Stimulated activated CD4-positive, alpha-beta T cell treated with anti-CD3 and anti-CD28 coated beads, TNF-alpha, amount 100 ng/mL, for 24 hours (primary cell): ENCODE data around the gene SFRP5.

Experiments used
- DNase-seq, 3 experiments: peaks; one replicate each; pipeline ENCODE4 v3.0.0-alpha.2; 2020; ENCODE audit warnings: low read depth in 3 of 3

SFRP5 gene

DNA sequence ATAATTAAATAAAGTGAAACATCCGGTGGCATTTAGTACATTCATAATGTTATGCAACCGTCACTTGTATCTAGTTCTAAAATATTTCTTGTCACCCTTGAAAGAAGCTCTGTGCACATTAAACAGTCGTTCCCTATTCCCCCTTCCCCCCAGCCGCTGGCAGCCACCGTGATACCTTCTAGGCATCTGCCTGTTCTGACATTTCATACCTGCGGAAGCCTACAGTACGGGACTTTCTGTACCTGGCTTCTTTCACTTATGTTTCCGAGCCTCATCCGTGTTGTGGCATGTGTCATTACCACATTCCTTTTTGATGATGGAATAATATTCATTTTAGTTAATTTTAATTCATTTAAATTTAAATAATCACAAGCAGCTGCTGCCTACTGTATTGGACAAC is 13.9 kb upstream of the SFRP5 start:
- DNase-seq: no peak

DNA sequence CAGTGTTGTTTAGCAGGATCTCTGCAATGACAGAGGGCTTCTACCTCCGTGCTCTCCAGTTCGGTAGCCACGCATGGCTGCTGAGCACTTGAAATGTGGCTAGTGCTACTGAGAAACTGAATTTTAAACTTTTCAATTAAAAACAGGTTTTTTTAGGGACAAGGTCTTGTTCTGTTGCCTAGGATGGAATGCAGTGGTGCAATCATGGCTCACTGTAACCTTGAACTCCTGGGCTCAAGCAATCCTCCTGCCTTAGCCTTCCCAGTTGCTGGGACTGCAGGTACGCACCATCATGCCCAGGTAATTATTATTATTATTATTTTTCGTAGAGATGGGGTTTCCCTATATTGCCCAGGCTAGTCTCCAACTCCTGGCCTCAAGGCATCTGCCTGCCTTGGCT is 13.4 kb upstream of the SFRP5 start:
- DNase-seq: no peak

DNA sequence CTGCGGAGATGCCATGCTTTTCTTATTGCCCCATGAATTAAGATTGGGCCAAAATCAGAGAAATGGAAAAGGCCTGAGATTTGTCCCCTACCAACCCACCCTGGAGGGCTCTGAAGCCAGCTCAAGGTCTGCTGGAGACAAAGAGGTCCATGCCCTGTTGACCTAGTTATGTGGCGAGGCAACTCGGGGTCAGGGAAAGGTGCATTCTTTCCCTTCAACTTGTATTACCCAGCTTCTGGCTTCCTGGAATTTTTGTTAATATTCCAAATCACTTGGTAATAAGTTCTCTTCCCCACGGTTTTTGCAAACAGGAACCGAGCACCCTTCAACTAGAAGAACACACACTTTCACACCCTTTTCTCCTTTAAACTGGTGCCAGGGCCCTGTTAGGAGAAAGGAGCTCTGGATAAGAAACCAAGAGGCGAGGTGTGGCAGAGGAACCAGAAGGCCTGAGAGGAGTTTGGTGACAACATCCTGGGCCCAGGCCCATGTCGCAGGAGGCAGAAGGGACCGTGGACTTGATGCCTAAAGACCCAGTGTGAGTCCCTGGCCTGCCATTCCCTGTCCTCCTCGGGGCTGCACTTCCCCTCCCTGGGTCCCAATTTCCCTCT is 12.5 kb upstream of the SFRP5 start:
- DNase-seq: no peak

GRCh38 chr10:97782455-97783228 is 10.8 kb upstream of the SFRP5 start:
- no peak for DNase-seq

- DNase-seq: no peak
Observed at GRCh38 chr10:97781618-97782331, 10.0 kb upstream of the SFRP5 start.

GRCh38 chr10:97780841-97781617 is 9.2 kb upstream of the SFRP5 start:
- no peak for DNase-seq

DNA sequence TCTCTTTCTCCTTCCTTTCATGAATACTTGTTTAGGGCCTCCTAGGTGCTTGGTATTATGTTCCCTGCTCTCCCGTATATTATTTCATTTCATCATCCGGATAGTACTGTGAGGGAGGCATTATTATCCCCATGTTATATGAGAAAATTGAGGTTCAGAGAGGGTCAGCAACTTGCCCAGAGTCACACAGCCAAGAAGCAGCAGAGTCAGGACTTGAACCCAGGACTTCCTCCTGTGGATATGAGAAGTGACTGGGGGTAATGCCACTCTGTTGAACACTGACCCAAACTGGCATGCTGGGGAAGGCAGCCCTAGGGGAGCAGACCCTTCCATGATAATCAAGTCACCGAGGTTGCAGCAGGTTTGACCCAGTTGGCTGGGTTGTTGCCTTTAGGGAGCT is 8.2 kb upstream of the SFRP5 start:
- no peak for DNase-seq

- no peak for DNase-seq
Observed at GRCh38 chr10:97779492-97779891, 7.7 kb upstream of the SFRP5 start.

GRCh38 chr10:97778452-97779302 is 6.9 kb upstream of the SFRP5 start:
- no peak for DNase-seq

DNA sequence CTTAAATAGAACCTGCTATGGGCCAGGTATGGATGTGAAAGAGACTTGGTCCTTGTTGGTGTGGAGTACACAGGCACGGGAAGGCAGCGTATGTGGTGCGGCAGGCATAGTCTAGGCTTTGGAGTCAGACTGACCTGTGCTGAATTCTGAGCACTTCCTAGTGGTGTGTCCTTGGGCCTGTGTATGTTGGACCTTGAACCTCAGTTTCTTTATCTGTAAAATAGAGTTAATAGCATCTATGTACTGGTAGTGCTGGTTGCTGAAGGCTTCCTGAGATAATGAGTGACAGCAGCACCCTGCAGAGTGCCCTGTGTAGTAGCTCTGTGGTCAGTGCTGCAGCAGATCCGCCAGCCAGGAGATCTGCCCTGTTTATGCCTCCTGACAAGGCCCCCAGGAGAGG is 5.3 kb upstream of the SFRP5 start:
- DNase-seq: no peak

GRCh38 chr10:97774811-97775294 is 3.1 kb upstream of the SFRP5 start:
- DNase-seq: no peak

- DNase-seq: no peak
Observed at GRCh38 chr10:97773096-97773495, 1.3 kb upstream of the SFRP5 start.

- DNase-seq: no peak
Observed at GRCh38 chr10:97771055-97771891, 526 bp downstream of the SFRP5 start.

DNA sequence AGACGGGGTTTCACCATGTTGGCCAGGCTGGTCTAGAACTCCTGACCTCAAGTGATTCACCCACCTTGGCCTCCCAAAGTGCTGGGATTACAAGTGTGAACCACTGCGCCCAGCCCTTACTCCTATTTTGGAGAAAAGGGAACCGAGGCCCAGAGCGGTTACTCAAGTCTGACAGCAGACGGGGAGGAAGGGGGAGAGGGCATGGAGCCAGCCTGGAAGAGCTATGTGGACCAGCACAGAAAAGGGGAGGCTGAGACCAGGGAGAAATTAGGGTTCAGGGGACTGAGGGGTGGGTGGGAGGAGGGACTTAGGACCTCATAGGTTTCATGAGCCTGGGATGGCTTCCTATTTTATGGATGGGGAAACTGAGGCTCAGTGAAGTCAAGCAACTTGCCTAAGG is 1.5 kb downstream of the SFRP5 start:
- no peak for DNase-seq

DNA sequence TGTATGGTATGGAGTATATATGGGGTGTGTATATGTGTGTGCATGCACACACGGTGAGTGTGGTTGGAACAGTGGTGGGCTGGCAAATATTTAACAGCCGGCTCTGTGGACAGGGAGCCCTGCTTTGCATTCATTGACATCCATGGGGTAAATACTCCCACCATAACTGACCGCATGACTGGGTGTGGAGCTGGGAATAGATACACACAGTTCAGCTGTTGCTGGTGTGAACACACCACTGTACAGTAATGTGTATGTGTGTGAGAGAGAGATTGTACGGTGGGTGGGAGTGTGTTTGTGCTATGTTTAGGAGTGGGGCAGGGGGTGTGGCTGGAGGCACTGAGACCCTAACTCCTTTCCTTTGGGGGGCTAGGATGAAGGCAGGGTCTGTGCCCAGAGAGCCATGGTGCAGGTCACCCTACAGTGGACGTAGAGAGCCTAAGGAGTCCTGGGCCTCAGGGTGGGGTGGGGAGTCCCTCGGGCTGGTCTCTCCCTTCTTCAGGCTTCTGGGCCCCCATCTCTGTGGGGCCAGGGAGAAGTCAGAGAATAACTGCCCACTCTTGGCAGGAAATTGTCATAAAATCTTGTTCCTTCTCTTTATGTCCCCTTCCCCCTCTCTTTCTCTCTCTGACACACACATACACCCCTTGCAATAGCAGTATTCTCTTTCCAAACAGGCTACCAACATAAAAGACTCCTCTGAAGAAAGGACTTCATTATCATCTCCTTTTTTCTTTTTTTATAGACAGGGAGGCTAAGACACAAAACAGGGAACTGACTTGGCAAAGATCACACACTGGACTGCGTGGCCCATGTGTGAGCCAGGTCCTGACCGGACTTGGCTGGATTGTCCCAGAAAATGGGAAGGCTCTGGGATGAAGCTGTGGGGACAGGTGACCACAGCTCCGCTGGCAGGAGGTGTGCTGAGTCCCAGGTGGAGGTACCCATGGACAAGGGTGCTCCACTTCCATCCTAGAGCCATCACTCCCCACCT is 3.2 kb downstream of the SFRP5 start:
- DNase-seq: no peak

GRCh38 chr10:97766996-97767924 is 4.5 kb downstream of the SFRP5 start:
- DNase-seq: no peak

GRCh38 chr10:97766106-97766810 is 5.5 kb downstream of the SFRP5 start:
- no peak for DNase-seq
